ENCODE measurements around the gene NOLC1. TPM values are rescaled to one million over a fixed set of nuclear protein-coding genes. Genes with fewer than 3 reads are reported as not detected.

NOLC1 gene
- total and polyA plus RNA-seq, 2 of the 13 experiments (the other 11 are each of a cell fraction or from before 2014, with no cell fraction given) = 50.6 to 81.0 TPM

DNA sequence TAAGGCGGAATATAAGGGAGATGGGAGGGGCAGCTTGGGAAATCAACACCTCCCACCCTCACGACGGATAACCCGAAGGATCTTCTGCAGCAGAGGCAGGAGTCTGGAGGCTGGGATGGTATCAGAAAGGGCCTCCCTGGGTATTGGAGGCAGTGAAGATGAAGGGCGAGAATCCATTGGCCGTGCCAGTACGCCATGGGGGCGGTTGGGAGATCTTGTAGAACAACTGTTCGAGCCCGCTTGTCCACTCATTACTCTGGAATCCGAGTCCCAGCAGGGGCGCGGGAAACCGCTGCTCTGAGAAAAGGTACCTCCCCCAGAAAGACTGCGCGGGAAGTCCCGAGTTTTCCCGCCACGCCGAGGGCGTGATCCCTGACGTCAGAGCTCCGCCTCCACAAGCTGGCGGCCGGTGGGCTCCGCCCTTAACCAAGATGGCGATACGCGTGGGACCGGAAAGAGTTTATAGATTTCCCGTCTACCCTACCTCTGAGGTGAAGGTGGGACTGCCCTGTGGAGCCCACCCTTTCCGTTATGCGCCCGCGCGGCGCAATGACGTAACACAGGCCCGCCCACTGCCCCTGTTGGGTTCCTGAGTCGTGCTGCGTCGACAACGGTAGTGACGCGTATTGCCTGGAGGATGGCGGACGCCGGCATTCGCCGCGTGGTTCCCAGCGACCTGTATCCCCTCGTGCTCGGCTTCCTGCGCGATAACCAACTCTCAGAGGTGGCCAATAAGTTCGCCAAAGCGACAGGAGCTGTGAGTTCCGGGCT, at the start of gene NOLC1 (continued):
- TF ChIP-seq, protein P1, sequence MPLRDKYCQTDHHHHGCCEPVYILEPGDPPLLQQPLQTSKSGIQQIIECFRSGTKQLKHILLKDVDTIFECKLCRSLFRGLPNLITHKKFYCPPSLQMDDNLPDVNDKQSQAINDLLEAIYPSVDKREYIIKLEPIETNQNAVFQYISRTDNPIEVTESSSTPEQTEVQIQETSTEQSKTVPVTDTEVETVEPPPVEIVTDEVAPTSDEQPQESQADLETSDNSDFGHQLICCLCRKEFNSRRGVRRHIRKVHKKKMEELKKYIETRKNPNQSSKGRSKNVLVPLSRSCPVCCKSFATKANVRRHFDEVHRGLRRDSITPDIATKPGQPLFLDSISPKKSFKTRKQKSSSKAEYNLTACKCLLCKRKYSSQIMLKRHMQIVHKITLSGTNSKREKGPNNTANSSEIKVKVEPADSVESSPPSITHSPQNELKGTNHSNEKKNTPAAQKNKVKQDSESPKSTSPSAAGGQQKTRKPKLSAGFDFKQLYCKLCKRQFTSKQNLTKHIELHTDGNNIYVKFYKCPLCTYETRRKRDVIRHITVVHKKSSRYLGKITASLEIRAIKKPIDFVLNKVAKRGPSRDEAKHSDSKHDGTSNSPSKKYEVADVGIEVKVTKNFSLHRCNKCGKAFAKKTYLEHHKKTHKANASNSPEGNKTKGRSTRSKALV (CRISPR knock-in tag; IDR thresholded peaks at IDR 0.05) = peak; percentile 69
- TF ChIP-seq TAF15 (IDR thresholded peaks at IDR 0.05; ENCODE audit: low read depth, low read length, poor library complexity, severe bottlenecking) = no peak
- peak; percentile 44; the same call in 1 of the 2 replicates for TF ChIP-seq CBFB (CRISPR knock-in tag; IDR thresholded peaks at IDR 0.05)
- TF ChIP-seq ZNF331 (CRISPR knock-in tag; IDR thresholded peaks at IDR 0.05) = 0 out of 2 replicates have a peak, but pooled peaks have one; percentile 60
- TF ChIP-seq ZNF563 (CRISPR knock-in tag; IDR thresholded peaks at IDR 0.05) = peak; percentile 73
- no peak for TF ChIP-seq PTBP1 (IDR thresholded peaks at IDR 0.05; ENCODE audit: low read depth, low read length, poor library complexity, severe bottlenecking)
- TF ChIP-seq, protein P2, sequence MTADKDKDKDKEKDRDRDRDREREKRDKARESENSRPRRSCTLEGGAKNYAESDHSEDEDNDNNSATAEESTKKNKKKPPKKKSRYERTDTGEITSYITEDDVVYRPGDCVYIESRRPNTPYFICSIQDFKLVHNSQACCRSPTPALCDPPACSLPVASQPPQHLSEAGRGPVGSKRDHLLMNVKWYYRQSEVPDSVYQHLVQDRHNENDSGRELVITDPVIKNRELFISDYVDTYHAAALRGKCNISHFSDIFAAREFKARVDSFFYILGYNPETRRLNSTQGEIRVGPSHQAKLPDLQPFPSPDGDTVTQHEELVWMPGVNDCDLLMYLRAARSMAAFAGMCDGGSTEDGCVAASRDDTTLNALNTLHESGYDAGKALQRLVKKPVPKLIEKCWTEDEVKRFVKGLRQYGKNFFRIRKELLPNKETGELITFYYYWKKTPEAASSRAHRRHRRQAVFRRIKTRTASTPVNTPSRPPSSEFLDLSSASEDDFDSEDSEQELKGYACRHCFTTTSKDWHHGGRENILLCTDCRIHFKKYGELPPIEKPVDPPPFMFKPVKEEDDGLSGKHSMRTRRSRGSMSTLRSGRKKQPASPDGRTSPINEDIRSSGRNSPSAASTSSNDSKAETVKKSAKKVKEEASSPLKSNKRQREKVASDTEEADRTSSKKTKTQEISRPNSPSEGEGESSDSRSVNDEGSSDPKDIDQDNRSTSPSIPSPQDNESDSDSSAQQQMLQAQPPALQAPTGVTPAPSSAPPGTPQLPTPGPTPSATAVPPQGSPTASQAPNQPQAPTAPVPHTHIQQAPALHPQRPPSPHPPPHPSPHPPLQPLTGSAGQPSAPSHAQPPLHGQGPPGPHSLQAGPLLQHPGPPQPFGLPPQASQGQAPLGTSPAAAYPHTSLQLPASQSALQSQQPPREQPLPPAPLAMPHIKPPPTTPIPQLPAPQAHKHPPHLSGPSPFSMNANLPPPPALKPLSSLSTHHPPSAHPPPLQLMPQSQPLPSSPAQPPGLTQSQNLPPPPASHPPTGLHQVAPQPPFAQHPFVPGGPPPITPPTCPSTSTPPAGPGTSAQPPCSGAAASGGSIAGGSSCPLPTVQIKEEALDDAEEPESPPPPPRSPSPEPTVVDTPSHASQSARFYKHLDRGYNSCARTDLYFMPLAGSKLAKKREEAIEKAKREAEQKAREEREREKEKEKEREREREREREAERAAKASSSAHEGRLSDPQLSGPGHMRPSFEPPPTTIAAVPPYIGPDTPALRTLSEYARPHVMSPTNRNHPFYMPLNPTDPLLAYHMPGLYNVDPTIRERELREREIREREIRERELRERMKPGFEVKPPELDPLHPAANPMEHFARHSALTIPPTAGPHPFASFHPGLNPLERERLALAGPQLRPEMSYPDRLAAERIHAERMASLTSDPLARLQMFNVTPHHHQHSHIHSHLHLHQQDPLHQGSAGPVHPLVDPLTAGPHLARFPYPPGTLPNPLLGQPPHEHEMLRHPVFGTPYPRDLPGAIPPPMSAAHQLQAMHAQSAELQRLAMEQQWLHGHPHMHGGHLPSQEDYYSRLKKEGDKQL (CRISPR knock-in tag; IDR thresholded peaks at IDR 0.05; ENCODE audit: low read depth) = no peak; the same call in 1 of the 2 replicates
- peak; percentile 16; the same call in 1 of the 2 replicates for TF ChIP-seq MED13 (CRISPR knock-in tag; IDR thresholded peaks at IDR 0.05)
- TF ChIP-seq, protein P3, sequence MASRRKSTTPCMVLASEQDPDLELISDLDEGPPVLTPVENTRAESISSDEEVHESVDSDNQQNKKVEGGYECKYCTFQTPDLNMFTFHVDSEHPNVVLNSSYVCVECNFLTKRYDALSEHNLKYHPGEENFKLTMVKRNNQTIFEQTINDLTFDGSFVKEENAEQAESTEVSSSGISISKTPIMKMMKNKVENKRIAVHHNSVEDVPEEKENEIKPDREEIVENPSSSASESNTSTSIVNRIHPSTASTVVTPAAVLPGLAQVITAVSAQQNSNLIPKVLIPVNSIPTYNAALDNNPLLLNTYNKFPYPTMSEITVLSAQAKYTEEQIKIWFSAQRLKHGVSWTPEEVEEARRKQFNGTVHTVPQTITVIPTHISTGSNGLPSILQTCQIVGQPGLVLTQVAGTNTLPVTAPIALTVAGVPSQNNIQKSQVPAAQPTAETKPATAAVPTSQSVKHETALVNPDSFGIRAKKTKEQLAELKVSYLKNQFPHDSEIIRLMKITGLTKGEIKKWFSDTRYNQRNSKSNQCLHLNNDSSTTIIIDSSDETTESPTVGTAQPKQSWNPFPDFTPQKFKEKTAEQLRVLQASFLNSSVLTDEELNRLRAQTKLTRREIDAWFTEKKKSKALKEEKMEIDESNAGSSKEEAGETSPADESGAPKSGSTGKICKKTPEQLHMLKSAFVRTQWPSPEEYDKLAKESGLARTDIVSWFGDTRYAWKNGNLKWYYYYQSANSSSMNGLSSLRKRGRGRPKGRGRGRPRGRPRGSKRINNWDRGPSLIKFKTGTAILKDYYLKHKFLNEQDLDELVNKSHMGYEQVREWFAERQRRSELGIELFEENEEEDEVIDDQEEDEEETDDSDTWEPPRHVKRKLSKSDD (CRISPR knock-in tag; IDR thresholded peaks at IDR 0.05; ENCODE audit: low read depth) = peak; percentile 98
- TF ChIP-seq RFX1 (IDR thresholded peaks at IDR 0.05) = no peak
- TF ChIP-seq ELF4 (CRISPR knock-in tag; IDR thresholded peaks at IDR 0.05; ENCODE audit: borderline replicate concordance) = peak; percentile 80; the same call in 1 of the 2 replicates
- TF ChIP-seq SOX5 (CRISPR knock-in tag; IDR thresholded peaks at IDR 0.05; ENCODE audit: borderline replicate concordance) = peak; percentile 11; the same call in 1 of the 2 replicates
- peak; percentile 91 for TF ChIP-seq SALL2 (CRISPR knock-in tag; IDR thresholded peaks at IDR 0.05)
- no peak for TF ChIP-seq HOXA7 (CRISPR knock-in tag; IDR thresholded peaks at IDR 0.05)
- no peak; the same call in 1 of the 2 replicates for TF ChIP-seq ZNF451 (CRISPR knock-in tag; IDR thresholded peaks at IDR 0.05)
- peak; percentile 70; the same call in 1 of the 2 replicates for TF ChIP-seq MED1 (CRISPR knock-in tag; IDR thresholded peaks at IDR 0.05)
- TF ChIP-seq, protein P4, sequence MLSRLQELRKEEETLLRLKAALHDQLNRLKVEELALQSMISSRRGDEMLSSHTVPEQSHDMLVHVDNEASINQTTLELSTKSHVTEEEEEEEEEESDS (CRISPR knock-in tag; IDR thresholded peaks at IDR 0.05; ENCODE audit: borderline replicate concordance) = 0 out of 2 replicates have a peak, but pooled peaks have one; percentile 22
- peak; percentile 88 for TF ChIP-seq POGZ (CRISPR knock-in tag; IDR thresholded peaks at IDR 0.05)
- TF ChIP-seq ZBTB1 (CRISPR knock-in tag; IDR thresholded peaks at IDR 0.05; ENCODE audit: borderline replicate concordance) = no peak

Data from HepG2 (cell line).